K562 (cell line): ENCODE data around the gene ADAMTS7. TPM values are rescaled to one million over a fixed set of nuclear protein-coding genes. Genes with fewer than 3 reads are reported as not detected.
A peak's percentile ranks its signal among the peaks of the same experiment; 100 is the strongest.

Source experiments
- BHLHE40 ChIP-seq: IDR thresholded peaks from 2 replicates; pipeline ENCODE4 v1.6.1; 2011; ENCODE audit warnings: low read length, improper control_type of control experiment
- HMG20B ChIP-seq: fragments of 250-450 bp; sonication (Bioruptor Pico); IDR thresholded peaks from 2 replicates; pipeline ENCODE4 v1.5.0; 2021; ENCODE audit warnings: mild to moderate bottlenecking
- HSF4 ChIP-seq: fragments of 250-450 bp; sonication (Bioruptor Pico); IDR thresholded peaks from 2 replicates; pipeline ENCODE4 v2.1.2; 2022; ENCODE audit warnings: mild to moderate bottlenecking, moderate library complexity, borderline replicate concordance
- MAZ ChIP-seq, 2 experiments: fragments of 450-650 bp in 1 of 2; sonication (generic) in 1 of 2; formaldehyde crosslinking; IDR thresholded peaks in 1 of 2; conservative IDR thresholded peaks in 1 of 2; 2 replicates each; pipeline versions ENCODE4 v1.4.0 to v1.5.0; 2020; ENCODE audit warnings: mild to moderate bottlenecking in 1 of 2, missing genetic modification reagents in 1 of 2
- NR1H2 ChIP-seq: sonication (generic); formaldehyde crosslinking; IDR thresholded peaks from 2 replicates; pipeline ENCODE4 v1.4.0; 2020; ENCODE audit warnings: mild to moderate bottlenecking, missing genetic modification reagents
- POLR2AphosphoS2 ChIP-seq: IDR thresholded peaks from 2 replicates; pipeline ENCODE4 v1.6.1; 2012; ENCODE audit warnings: low read length, improper control_type of control experiment
- POLR2AphosphoS5 ChIP-seq: IDR thresholded peaks from 2 replicates; pipeline ENCODE4 v1.6.1; 2011; ENCODE audit warnings: mild to moderate bottlenecking, low read depth, low read length, moderate library complexity; ENCODE audit not compliant: control insufficient read depth, insufficient read depth
- SMARCA5 ChIP-seq: fragments of 450-650 bp; IDR thresholded peaks from 2 replicates; pipeline ENCODE4 v1.6.1; 2016
- TAF1 ChIP-seq: IDR thresholded peaks from 2 replicates; pipeline ENCODE4 v1.6.1; 2011; ENCODE audit warnings: mild to moderate bottlenecking, low read length, moderate library complexity; ENCODE audit not compliant: insufficient read depth, control insufficient read depth, severe bottlenecking; ENCODE audit errors: extremely low read depth
- TCF3 ChIP-seq: sonication (generic); formaldehyde crosslinking; IDR thresholded peaks from 2 replicates; pipeline ENCODE4 v1.4.0; 2020; ENCODE audit warnings: mild to moderate bottlenecking, missing genetic modification reagents
- ZBED1 ChIP-seq: IDR thresholded peaks from 2 replicates; pipeline ENCODE4 v1.6.1; 2014
- ZFP91 ChIP-seq: sonication (generic); formaldehyde crosslinking; IDR thresholded peaks from 2 replicates; pipeline ENCODE4 v1.8.0; 2022; ENCODE audit warnings: mild to moderate bottlenecking, missing genetic modification reagents
- ZNF232 ChIP-seq: sonication (generic); formaldehyde crosslinking; IDR thresholded peaks from 2 replicates; pipeline ENCODE4 v1.8.0; 2022; ENCODE audit warnings: mild to moderate bottlenecking, missing genetic modification reagents
- ZNF274 ChIP-seq: IDR thresholded peaks from 2 replicates; pipeline ENCODE4 v1.6.1; 2011; ENCODE audit warnings: low read depth, mild to moderate bottlenecking, low read length, moderate library complexity, borderline replicate concordance
- ZNF449 ChIP-seq: fragments of 250-450 bp; sonication (Bioruptor Pico); IDR thresholded peaks from 2 replicates; pipeline ENCODE4 v1.8.0; 2022; ENCODE audit warnings: moderate library complexity, mild to moderate bottlenecking, inconsistent platforms
- polyA plus RNA-seq, 8 experiments: library from polyadenylated mRNA; depleted of rRNA in 4 of 8; stranded (reverse) in 5 of 8; unstranded in 3 of 8; fragments of >200 nt; fragmentation: Nextera tagmentation in 2 of 8; fragmentation: Illumina TruSeq in 1 of 8; extraction: Ambion mirVana in 2 of 8; extraction: Trizol in 1 of 8; gene quantifications; 2 replicates each; pipeline versions ENCODE4 v1.2.1 to v1.2.3, GENCODE V29; 2011 to 2014; ENCODE audit warnings: inconsistent platforms in 1 of 8, missing spikeins in 1 of 8
- total RNA-seq, 7 experiments: library from RNA; depleted of rRNA in 6 of 7; stranded (reverse); fragments of >200 nt in 6 of 7; fragmentation: Illumina TruSeq in 2 of 7; extraction: Trizol in 2 of 7; gene quantifications; 2 replicates each; pipeline versions ENCODE4 v1.2.1 to v1.2.3, GENCODE V29; 2011 to 2021; ENCODE audit warnings: low replicate concordance in 1 of 7
- TF ChIP-seq, protein P1 (sequence below): sonication (generic); formaldehyde crosslinking; IDR thresholded peaks from 2 replicates; pipeline ENCODE4 v1.8.0; 2022; ENCODE audit warnings: missing genetic modification reagents, mild to moderate bottlenecking, moderate library complexity, borderline replicate concordance
- TF ChIP-seq, protein P2 (sequence below), 2 experiments: IDR thresholded peaks; 2 replicates each; pipeline ENCODE4 v1.6.1; 2011; ENCODE audit warnings: borderline replicate concordance in 1 of 2, control low read depth in 1 of 2, low read depth in 1 of 2, low read length in 1 of 2, mild to moderate bottlenecking in 1 of 2, mixed read lengths in 1 of 2, moderate library complexity in 1 of 2; ENCODE audit not compliant: insufficient read depth in 1 of 2, insufficient read length in 1 of 2, poor library complexity in 1 of 2, severe bottlenecking in 1 of 2; ENCODE audit errors: extremely low read depth in 1 of 2

ADAMTS7 gene
- total and polyA plus RNA-seq, 9 of the 15 experiments (the other 6 are each of a cell fraction or from before 2014, with no cell fraction given) = 0.05 to 0.07 TPM; not detected in 7

GRCh38 chr15:78739996-78740903 is 71.0 kb downstream of the ADAMTS7 start (continued):
- TF ChIP-seq NR1H2 (CRISPR knock-in tag) = no peak
- TF ChIP-seq HSF4 = no peak
- TF ChIP-seq POLR2AphosphoS2 = no peak
- TF ChIP-seq, protein P1, sequence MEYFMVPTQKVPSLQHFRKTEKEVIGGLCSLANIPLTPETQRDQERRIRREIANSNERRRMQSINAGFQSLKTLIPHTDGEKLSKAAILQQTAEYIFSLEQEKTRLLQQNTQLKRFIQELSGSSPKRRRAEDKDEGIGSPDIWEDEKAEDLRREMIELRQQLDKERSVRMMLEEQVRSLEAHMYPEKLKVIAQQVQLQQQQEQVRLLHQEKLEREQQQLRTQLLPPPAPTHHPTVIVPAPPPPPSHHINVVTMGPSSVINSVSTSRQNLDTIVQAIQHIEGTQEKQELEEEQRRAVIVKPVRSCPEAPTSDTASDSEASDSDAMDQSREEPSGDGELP (CRISPR knock-in tag) = peak; percentile 24; the same call in 1 of the 2 replicates
- TF ChIP-seq POLR2AphosphoS5 = no peak
- TF ChIP-seq, protein P2, sequence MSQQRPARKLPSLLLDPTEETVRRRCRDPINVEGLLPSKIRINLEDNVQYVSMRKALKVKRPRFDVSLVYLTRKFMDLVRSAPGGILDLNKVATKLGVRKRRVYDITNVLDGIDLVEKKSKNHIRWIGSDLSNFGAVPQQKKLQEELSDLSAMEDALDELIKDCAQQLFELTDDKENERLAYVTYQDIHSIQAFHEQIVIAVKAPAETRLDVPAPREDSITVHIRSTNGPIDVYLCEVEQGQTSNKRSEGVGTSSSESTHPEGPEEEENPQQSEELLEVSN (IDR thresholded peaks at IDR 0.05; ENCODE audit: borderline replicate concordance in 1 of 2, extremely low read depth in 1 of 2, insufficient read depth in 1 of 2, insufficient read length in 1 of 2, low read depth in 1 of 2, low read length in 1 of 2, poor library complexity in 1 of 2, severe bottlenecking in 1 of 2) = peak in 1 of 2 experiments; percentile 52
- TF ChIP-seq ZBED1 = no peak
- peak; percentile 35 for TF ChIP-seq BHLHE40
- TF ChIP-seq MAZ (CRISPR knock-in tag; conservative IDR thresholded peaks at IDR 0.05 in 1 of 2, IDR thresholded peaks at IDR 0.05 in 1 of 2) = peak in 1 of 2 experiments; percentile 92; a peak in 2 of 4 replicates
- TF ChIP-seq SMARCA5 = no peak
- TF ChIP-seq TCF3 (CRISPR knock-in tag) = no peak
- no peak for TF ChIP-seq ZNF274
- no peak for TF ChIP-seq HMG20B (CRISPR knock-in tag)
- no peak for TF ChIP-seq ZNF232 (CRISPR knock-in tag)
- TF ChIP-seq TAF1 = no peak
- TF ChIP-seq ZFP91 = no peak
- no peak for TF ChIP-seq ZNF449
